HG03196 (cell line): ENCODE data around the gene TRIM3.

ENCODE experiments used
- ATAC-seq: cut with Tn5 transposase; IDR thresholded peaks from one replicate; pipeline ENCODE4 v1.9.1; 2021; ENCODE audit not compliant: unreplicated experiment

The TRIM3 gene

GRCh38 chr11:6442441-6442840, 31.3 kb downstream of the TRIM3 start:
- ATAC-seq, result no peak

- ATAC-seq, result no peak
These were observed 32.8 kb downstream of the TRIM3 start, which contains the start of gene HPX for GRCh38 chr11:6440906-6441358. TSS of gene HPX (minus strand) at chr11:6440987. CDS start at chr11:6440963, 24 bp downstream.

GRCh38 chr11:6438979-6439571, 34.7 kb downstream of the TRIM3 start:
- no peak for ATAC-seq

- ATAC-seq, result no peak
These were observed 35.7 kb downstream of the TRIM3 start for GRCh38 chr11:6437993-6438392.

GRCh38 chr11:6437423-6437822, 36.3 kb downstream of the TRIM3 start:
- ATAC-seq, result no peak

- no peak for ATAC-seq
These were observed 39.6 kb downstream of the TRIM3 start for GRCh38 chr11:6433998-6434660.

- no peak for ATAC-seq
These were observed 41.9 kb downstream of the TRIM3 start for GRCh38 chr11:6431861-6432260.

GRCh38 chr11:6427516-6427915, 46.2 kb downstream of the TRIM3 start:
- no peak for ATAC-seq

GRCh38 chr11:6420677-6421076, 53.1 kb downstream of the TRIM3 start:
- no peak for ATAC-seq

- no peak for ATAC-seq
These were observed 54.6 kb downstream of the TRIM3 start, which contains the start of gene APBB1 for GRCh38 chr11:6419009-6419631. TSS of gene APBB1 (minus strand) at chr11:6419094. CDS start at chr11:6411347, 7,747 bp downstream.

GRCh38 chr11:6418557-6419008, 55.2 kb downstream of the TRIM3 start:
- ATAC-seq, result no peak

GRCh38 chr11:6417907-6418556, 55.7 kb downstream of the TRIM3 start:
- no peak for ATAC-seq

GRCh38 chr11:6415797-6416196, 57.9 kb downstream of the TRIM3 start:
- ATAC-seq, result no peak

GRCh38 chr11:6414874-6415328, 58.8 kb downstream of the TRIM3 start:
- ATAC-seq, result peak; percentile 44

- no peak for ATAC-seq
These were observed 59.9 kb downstream of the TRIM3 start for GRCh38 chr11:6413791-6414201.

GRCh38 chr11:6411594-6412031, 62.1 kb downstream of the TRIM3 start:
- ATAC-seq, result no peak

- ATAC-seq, result no peak
These were observed 62.9 kb downstream of the TRIM3 start for GRCh38 chr11:6410695-6411430.

GRCh38 chr11:6406370-6406769, 67.4 kb downstream of the TRIM3 start:
- no peak for ATAC-seq

GRCh38 chr11:6405846-6406245, 67.9 kb downstream of the TRIM3 start:
- no peak for ATAC-seq

- ATAC-seq, result no peak
These were observed 68.6 kb downstream of the TRIM3 start for GRCh38 chr11:6405052-6405667.
